Mesodermal cell (in vitro differentiated cells): ENCODE data around the gene PKP4.

ENCODE experiments used
- H3K27ac ChIP-seq: 2 replicates; pipeline ENCODE4 v1.7.0; 2013; ENCODE audit warnings: mild to moderate bottlenecking, low read depth, low read length, moderate library complexity; ENCODE audit not compliant: severe bottlenecking
- H3K36me3 ChIP-seq: 2 replicates; pipeline ENCODE4 v1.7.1; 2013; ENCODE audit warnings: mild to moderate bottlenecking, low read length, moderate library complexity; ENCODE audit not compliant: control insufficient read depth, insufficient read depth
- H3K4me1 ChIP-seq: one replicate; pipeline ENCODE4 v1.7.1; 2013; ENCODE audit warnings: mild to moderate bottlenecking, low read length; ENCODE audit not compliant: insufficient read depth, control insufficient read depth, poor library complexity, severe bottlenecking
- H3K4me3 ChIP-seq: 2 replicates; pipeline ENCODE4 v1.7.0; 2013; ENCODE audit warnings: low read length, control low read depth, mild to moderate bottlenecking; ENCODE audit not compliant: insufficient read depth, poor library complexity, severe bottlenecking; ENCODE audit errors: extremely low read depth
- H3K9me3 ChIP-seq: 2 replicates; pipeline ENCODE4 v1.7.1; 2013; ENCODE audit warnings: mild to moderate bottlenecking, low read length, moderate library complexity; ENCODE audit not compliant: control insufficient read depth
- WGBS, 2 experiments: methylation state at CpG; one replicate each; pipeline ENCODE4 v1.1.5; 2013; ENCODE audit warnings: missing lambda C conversion rate in 2 of 2; ENCODE audit not compliant: insufficient coverage in 2 of 2; 5-methylcytosine and 5-hydroxymethylcytosine counted together

The PKP4 gene

DNA sequence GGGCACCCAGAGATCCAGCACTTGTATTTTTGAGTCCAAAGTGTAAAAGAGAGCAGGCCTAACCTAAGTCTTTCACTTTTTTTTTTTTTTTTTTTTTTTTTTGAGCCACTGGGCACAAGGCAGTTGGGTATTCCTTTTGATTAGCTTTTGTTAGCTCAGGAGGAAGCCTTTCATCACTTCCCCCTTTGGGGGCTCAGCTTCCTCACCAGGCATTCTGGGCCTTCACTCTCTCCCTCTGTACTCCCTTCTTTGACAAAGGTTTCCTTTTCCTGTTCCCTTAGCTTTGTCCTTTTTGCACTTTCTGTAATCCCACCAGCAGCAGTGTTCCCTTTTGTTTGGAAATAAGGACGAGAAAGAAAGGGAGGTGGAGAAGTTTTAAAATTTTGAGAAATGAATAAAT, 88.2 kb downstream of the PKP4 start:
- peaks cover 27% of the 10 kb centered on the region for H3K36me3 ChIP-seq
- WGBS, 2 experiments, result 100% methylated on average over 1 of the region's 1 CpG; no CpG with 5 or more reads in 1 of the 2 experiments
- H3K27ac ChIP-seq, result no peak overlapping the region
- no peaks in the 10 kb centered on the region for H3K9me3 ChIP-seq
- H3K4me3 ChIP-seq, result no peak overlapping the region
- H3K4me1 ChIP-seq, result no peaks in the 10 kb centered on the region

GRCh38 chr2:158546412-158547144, 89.8 kb downstream of the PKP4 start:
- Histone ChIP-seq H3K36me3 (peaks cover 27% of the 10 kb centered on the region), H3K27ac (no peak overlapping the region), H3K4me1 (no peaks in the 10 kb centered on the region), H3K9me3 (no peaks in the 10 kb centered on the region), H3K4me3 (no peak overlapping the region)
- WGBS, 2 experiments, result 89 to 92% methylated on average over 2 of the region's 2 CpGs

GRCh38 chr2:158553257-158553656, 96.5 kb downstream of the PKP4 start:
- Histone ChIP-seq H3K36me3 (peaks cover 16% of the 10 kb centered on the region), H3K4me3 (no peak overlapping the region), H3K9me3 (no peaks in the 10 kb centered on the region), H3K27ac (no peak overlapping the region), H3K4me1 (no peaks in the 10 kb centered on the region)
- 96 to 100% methylated on average over 1 to 2 of the region's 3 CpGs for WGBS, 2 experiments

GRCh38 chr2:158554996-158555395, 98.2 kb downstream of the PKP4 start:
- H3K4me3 ChIP-seq, result no peak overlapping the region
- H3K36me3 ChIP-seq, result peaks cover 6% of the 10 kb centered on the region
- H3K9me3 ChIP-seq, result no peaks in the 10 kb centered on the region
- no peak overlapping the region for H3K27ac ChIP-seq
- no CpG with 5 or more reads among the region's 1 CpG for WGBS, 2 experiments
- H3K4me1 ChIP-seq, result no peaks in the 10 kb centered on the region

- Histone ChIP-seq H3K27ac (no peak overlapping the region), H3K4me3 (no peak overlapping the region), H3K4me1 (no peaks in the 10 kb centered on the region), H3K36me3 (peaks cover 6% of the 10 kb centered on the region), H3K9me3 (no peaks in the 10 kb centered on the region)
- 100% methylated on average over 2 of the region's 3 CpGs; no CpG with 5 or more reads in 1 of the 2 experiments for WGBS, 2 experiments
These were observed 99.4 kb downstream of the PKP4 start for GRCh38 chr2:158556124-158556523.

DNA sequence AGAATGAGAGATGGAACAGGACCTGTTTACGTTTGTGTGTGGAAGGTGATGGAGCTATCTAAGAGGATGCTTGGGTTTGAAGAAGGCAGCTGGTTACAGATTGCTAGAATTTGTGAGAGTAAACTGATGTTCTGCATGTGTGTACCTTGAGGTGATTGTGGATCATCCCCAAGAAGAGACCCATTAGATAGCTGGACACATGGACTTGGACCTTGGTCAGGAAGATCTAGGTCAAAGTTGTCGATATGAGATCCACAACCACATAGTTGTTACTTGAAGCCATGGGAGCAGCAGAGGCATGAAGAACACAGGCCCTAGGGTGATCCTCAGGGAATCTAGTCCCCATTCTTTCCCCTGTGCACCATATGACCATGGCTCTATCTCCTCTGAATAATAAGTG, 101.0 kb downstream of the PKP4 start:
- Histone ChIP-seq H3K27ac (no peak overlapping the region), H3K36me3 (no peaks in the 10 kb centered on the region)
- 97 to 100% methylated on average over 2 of the region's 2 CpGs for WGBS, 2 experiments

DNA sequence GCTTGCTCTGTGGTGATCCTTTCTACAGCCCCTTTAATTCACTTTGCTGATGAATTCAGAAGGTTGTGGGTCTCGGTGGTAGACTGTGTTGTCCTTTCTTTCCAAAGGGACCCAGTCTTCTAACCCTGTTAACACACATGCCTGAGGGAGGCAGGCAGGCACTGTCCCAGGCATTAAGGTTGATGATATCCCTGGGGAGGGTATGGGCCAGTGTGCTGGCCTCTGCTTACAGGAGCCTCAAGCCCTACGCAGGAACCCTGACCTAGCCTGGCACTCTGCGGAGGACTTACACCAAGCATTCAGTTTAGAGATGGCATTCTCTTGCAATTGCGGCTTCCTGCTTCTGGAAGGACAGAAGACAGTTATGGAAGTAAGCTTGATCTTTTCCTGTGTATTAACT, 102.5 kb downstream of the PKP4 start:
- no peaks in the 10 kb centered on the region for H3K4me1 ChIP-seq
- H3K27ac ChIP-seq, result no peak overlapping the region
- H3K36me3 ChIP-seq, result no peaks in the 10 kb centered on the region
- no peaks in the 10 kb centered on the region for H3K9me3 ChIP-seq
- H3K4me3 ChIP-seq, result no peak overlapping the region
- WGBS, 2 experiments, result 85 to 100% methylated on average over 3 of the region's 4 CpGs

More for the DNA sequence above, 101.0 kb downstream of the PKP4 start:
- Histone ChIP-seq H3K4me3 (no peak overlapping the region), H3K9me3 (no peaks in the 10 kb centered on the region), H3K4me1 (no peaks in the 10 kb centered on the region)

- H3K27ac ChIP-seq, result no peak overlapping the region
- H3K4me3 ChIP-seq, result no peak overlapping the region
- no peaks in the 10 kb centered on the region for H3K4me1 ChIP-seq
- no peaks in the 10 kb centered on the region for H3K9me3 ChIP-seq
- H3K36me3 ChIP-seq, result no peaks in the 10 kb centered on the region
These were observed 103.5 kb downstream of the PKP4 start for GRCh38 chr2:158560259-158560658.

- H3K4me3 ChIP-seq, result no peak overlapping the region
- 86 to 100% methylated on average over 1 to 2 of the region's 3 CpGs for WGBS, 2 experiments
- no peaks in the 10 kb centered on the region for H3K4me1 ChIP-seq
- H3K27ac ChIP-seq, result no peak overlapping the region
- H3K9me3 ChIP-seq, result no peaks in the 10 kb centered on the region
- no peaks in the 10 kb centered on the region for H3K36me3 ChIP-seq
These were observed 104.3 kb downstream of the PKP4 start for GRCh38 chr2:158561054-158561453.

- no peak overlapping the region for H3K4me3 ChIP-seq
- H3K27ac ChIP-seq, result no peak overlapping the region
- 86 to 100% methylated on average over 2 of the region's 2 CpGs for WGBS, 2 experiments
- H3K36me3 ChIP-seq, result no peaks in the 10 kb centered on the region
- H3K9me3 ChIP-seq, result no peaks in the 10 kb centered on the region
- no peaks in the 10 kb centered on the region for H3K4me1 ChIP-seq
These were observed 110.5 kb downstream of the PKP4 start for GRCh38 chr2:158567208-158567607.

GRCh38 chr2:158569284-158569683, 112.5 kb downstream of the PKP4 start:
- 100% methylated on average over 2 of the region's 2 CpGs; no CpG with 5 or more reads in 1 of the 2 experiments for WGBS, 2 experiments

More at GRCh38 chr2:158569284-158569683, 112.5 kb downstream of the PKP4 start:
- Histone ChIP-seq H3K9me3 (no peaks in the 10 kb centered on the region), H3K36me3 (no peaks in the 10 kb centered on the region), H3K4me3 (no peak overlapping the region), H3K27ac (no peak overlapping the region), H3K4me1 (no peaks in the 10 kb centered on the region)
